ENCODE measurements around the gene KANSL1. TPM values are rescaled to one million over a fixed set of nuclear protein-coding genes. Genes with fewer than 3 reads are reported as not detected.
A peak's percentile ranks its signal among the peaks of the same experiment; 100 is the strongest.

The KANSL1 gene
- total RNA-seq, 1 donor from 2014 or later, result 61.4 TPM

GRCh38 chr17:46081018-46081320 is 112.3 kb downstream of the KANSL1 start:
- DNase-seq (ENCODE audit: low spot score), result no peak
- Mint-ChIP-seq H3K27ac (ENCODE audit: unreplicated experiment) (peak overlapping the region; percentile 55), H3K27me3 (ENCODE audit: low read depth) (no peaks in the 10 kb centered on the region), H3K36me3 (ENCODE audit: low read depth) (peaks cover 5% of the 10 kb centered on the region), H3K4me3 (ENCODE audit: unreplicated experiment) (no peak overlapping the region), H3K4me1 (ENCODE audit: low read depth) (peaks cover 25% of the 10 kb centered on the region), H3K9me3 (ENCODE audit: low read depth) (no peaks in the 10 kb centered on the region)
- TF ChIP-seq CTCF (IDR thresholded peaks at IDR 0.05), result no peak

GRCh38 chr17:46080118-46081017 is 112.9 kb downstream of the KANSL1 start:
- H3K36me3 Mint-ChIP-seq (ENCODE audit: low read depth), result peaks cover 5% of the 10 kb centered on the region
- no peaks in the 10 kb centered on the region for H3K27me3 Mint-ChIP-seq (ENCODE audit: low read depth)
- no peak overlapping the region for H3K4me3 Mint-ChIP-seq (ENCODE audit: unreplicated experiment)
- no peaks in the 10 kb centered on the region for H3K9me3 Mint-ChIP-seq (ENCODE audit: low read depth)
- no peak for DNase-seq (ENCODE audit: low spot score)
- H3K4me1 Mint-ChIP-seq (ENCODE audit: low read depth), result peaks cover 25% of the 10 kb centered on the region
- TF ChIP-seq CTCF (IDR thresholded peaks at IDR 0.05), result no peak
- no peak overlapping the region for H3K27ac Mint-ChIP-seq (ENCODE audit: unreplicated experiment)

GRCh38 chr17:46078675-46079074 is 114.6 kb downstream of the KANSL1 start:
- Mint-ChIP-seq H3K4me3 (ENCODE audit: unreplicated experiment) (no peak overlapping the region), H3K4me1 (ENCODE audit: low read depth) (peaks cover 30% of the 10 kb centered on the region), H3K9me3 (ENCODE audit: low read depth) (no peaks in the 10 kb centered on the region), H3K27ac (ENCODE audit: unreplicated experiment) (no peak overlapping the region), H3K36me3 (ENCODE audit: low read depth) (peaks cover 5% of the 10 kb centered on the region), H3K27me3 (ENCODE audit: low read depth) (no peaks in the 10 kb centered on the region)
- DNase-seq (ENCODE audit: low spot score), result no peak
- no peak for TF ChIP-seq CTCF (IDR thresholded peaks at IDR 0.05)

- Mint-ChIP-seq H3K27ac (ENCODE audit: unreplicated experiment) (no peak overlapping the region), H3K9me3 (ENCODE audit: low read depth) (no peaks in the 10 kb centered on the region), H3K36me3 (ENCODE audit: low read depth) (peaks cover 3% of the 10 kb centered on the region)
These were observed 118.7 kb downstream of the KANSL1 start for GRCh38 chr17:46074540-46074939.

GRCh38 chr17:46072998-46073397 is 120.2 kb downstream of the KANSL1 start:
- no peak for DNase-seq (ENCODE audit: low spot score)
- H3K36me3 Mint-ChIP-seq (ENCODE audit: low read depth), result no peaks in the 10 kb centered on the region
- no peak overlapping the region for H3K4me3 Mint-ChIP-seq (ENCODE audit: unreplicated experiment)
- no peak for TF ChIP-seq CTCF (IDR thresholded peaks at IDR 0.05)
- peak overlapping the region; percentile 67 for H3K27ac Mint-ChIP-seq (ENCODE audit: unreplicated experiment)
- H3K27me3 Mint-ChIP-seq (ENCODE audit: low read depth), result no peaks in the 10 kb centered on the region
- H3K4me1 Mint-ChIP-seq (ENCODE audit: low read depth), result peaks cover 33% of the 10 kb centered on the region
- no peaks in the 10 kb centered on the region for H3K9me3 Mint-ChIP-seq (ENCODE audit: low read depth)

More at GRCh38 chr17:46074540-46074939, 118.7 kb downstream of the KANSL1 start:
- DNase-seq (ENCODE audit: low spot score), result no peak
- Mint-ChIP-seq H3K27me3 (ENCODE audit: low read depth) (no peaks in the 10 kb centered on the region), H3K4me1 (ENCODE audit: low read depth) (peaks cover 41% of the 10 kb centered on the region), H3K4me3 (ENCODE audit: unreplicated experiment) (no peak overlapping the region)
- no peak for TF ChIP-seq CTCF (IDR thresholded peaks at IDR 0.05)
